HG03039 (cell line): ENCODE results near the gene PLXNA2.

Source experiments
- ATAC-seq: cut with Tn5 transposase; IDR thresholded peaks from one replicate; pipeline ENCODE4 v1.9.1; 2021; ENCODE audit warnings: mild to moderate bottlenecking, moderate library complexity; ENCODE audit not compliant: unreplicated experiment

Gene PLXNA2

GRCh38 chr1:208078752-208079151 is 165.4 kb downstream of the PLXNA2 start:
- no peak for ATAC-seq

- ATAC-seq: no peak
These were observed 166.7 kb downstream of the PLXNA2 start for GRCh38 chr1:208077232-208078075.

GRCh38 chr1:208074353-208074752 is 169.8 kb downstream of the PLXNA2 start:
- ATAC-seq: no peak

GRCh38 chr1:208071435-208072031 is 172.7 kb downstream of the PLXNA2 start:
- no peak for ATAC-seq

- no peak for ATAC-seq
These were observed 174.3 kb downstream of the PLXNA2 start for GRCh38 chr1:208069908-208070307.

- ATAC-seq: no peak
These were observed 174.9 kb downstream of the PLXNA2 start for GRCh38 chr1:208069317-208069716.

- no peak for ATAC-seq
These were observed 175.3 kb downstream of the PLXNA2 start for GRCh38 chr1:208068908-208069307.

- ATAC-seq: no peak
These were observed 175.8 kb downstream of the PLXNA2 start for GRCh38 chr1:208068407-208068806.

GRCh38 chr1:208066583-208066982 is 177.6 kb downstream of the PLXNA2 start:
- no peak for ATAC-seq

GRCh38 chr1:208065862-208066261 is 178.3 kb downstream of the PLXNA2 start:
- ATAC-seq: no peak

GRCh38 chr1:208061632-208062031 is 182.6 kb downstream of the PLXNA2 start:
- ATAC-seq: no peak

- ATAC-seq: no peak
These were observed 183.1 kb downstream of the PLXNA2 start for GRCh38 chr1:208061118-208061517.

- no peak for ATAC-seq
These were observed 183.8 kb downstream of the PLXNA2 start for GRCh38 chr1:208060215-208060869.

GRCh38 chr1:208059409-208060001 is 184.7 kb downstream of the PLXNA2 start:
- ATAC-seq: no peak

GRCh38 chr1:208058756-208059155 is 185.4 kb downstream of the PLXNA2 start:
- no peak for ATAC-seq

GRCh38 chr1:208058267-208058666 is 185.9 kb downstream of the PLXNA2 start:
- ATAC-seq: no peak

- ATAC-seq: no peak
These were observed 187.1 kb downstream of the PLXNA2 start for GRCh38 chr1:208057056-208057455.

- ATAC-seq: no peak
These were observed 188.6 kb downstream of the PLXNA2 start for GRCh38 chr1:208055535-208055934.

GRCh38 chr1:208054911-208055379 is 189.2 kb downstream of the PLXNA2 start:
- no peak for ATAC-seq

GRCh38 chr1:208054485-208054884 is 189.7 kb downstream of the PLXNA2 start:
- ATAC-seq: no peak

GRCh38 chr1:208053661-208054060 is 190.5 kb downstream of the PLXNA2 start:
- no peak for ATAC-seq
